Heart right ventricle (tissue), 16 donors: ENCODE results near the gene IQCB1. TPM values are rescaled to one million over a fixed set of nuclear protein-coding genes. Genes with fewer than 3 reads are reported as not detected.

Experiments
- ATAC-seq, 8 donors: fragments of 200-7000 bp; cut with Tn5 transposase; one replicate each; pipeline ENCODE4 v1.9.1; 2020; ENCODE audit warnings: mild to moderate bottlenecking in 8 of 8, moderate library complexity in 8 of 8, moderate number of reproducible peaks in 1 of 8
- DNase-seq, 2 donors: peaks; one replicate each; pipeline ENCODE4 v3.0.0-alpha.2; 2020
- H3K27ac ChIP-seq, 10 donors: fragments of 200-600 bp; sonication (generic) in 2 of 10; one replicate each; pipeline versions ENCODE4 v1.5.0 to v1.8.0; 2020 to 2022; ENCODE audit warnings: mild to moderate bottlenecking in 3 of 10
- H3K27me3 ChIP-seq, 7 donors: fragments of 200-600 bp; one replicate each; pipeline ENCODE4 v1.8.0; 2021 to 2022; ENCODE audit warnings: mild to moderate bottlenecking in 2 of 7
- H3K36me3 ChIP-seq, 9 donors: fragments of 200-600 bp; sonication (generic) in 1 of 9; one replicate each; pipeline versions ENCODE4 v1.5.0 to v1.8.0; 2020 to 2022; ENCODE audit warnings: mild to moderate bottlenecking in 2 of 9
- H3K4me1 ChIP-seq, 9 donors: fragments of 200-600 bp; sonication (generic) in 1 of 9; one replicate each; pipeline versions ENCODE4 v1.5.0 to v1.8.0; 2020 to 2022; ENCODE audit warnings: mild to moderate bottlenecking in 4 of 9
- H3K4me3 ChIP-seq, 10 donors: fragments of 200-600 bp; sonication (generic) in 2 of 10; one replicate each; pipeline versions ENCODE4 v1.5.0 to v1.8.0; 2020 to 2022; ENCODE audit warnings: mild to moderate bottlenecking in 7 of 10, moderate library complexity in 2 of 10
- H3K9me3 ChIP-seq, 11 donors: fragments of 200-600 bp in 10 of 11; sonication (generic) in 2 of 11; one replicate each; pipeline versions ENCODE4 v1.5.0 to v1.8.0; 2013 to 2022; ENCODE audit warnings: mild to moderate bottlenecking in 2 of 11, control low read depth in 1 of 11, moderate library complexity in 1 of 11
- WGBS, 2 donors: extraction: QIAGEN DNeasy Blood & Tissue Kit; methylation state at CpG; one replicate each; pipeline ENCODE4 v1.1.7; 2013; ENCODE audit warnings: inconsistent platforms in 1 of 2; 5-methylcytosine and 5-hydroxymethylcytosine counted together
- intact Hi-C, 10 donors: fragments of 100-400 bp; cut with DNase I; formaldehyde crosslinking; loops; one replicate each; pipeline versions ENCODE4 v1.11.1 to v1.14.2; 2022
- long read RNA-seq, 3 donors: library from polyadenylated mRNA; unstranded; transcript quantifications; one replicate each; pipeline ENCODE4 v2.0.0, GENCODE V29; 2020 to 2021
- polyA plus RNA-seq, 2 donors: library from polyadenylated mRNA; stranded (reverse); fragments of 200-250 nt; gene quantifications; one replicate each; pipeline ENCODE4 v1.2.3, GENCODE V29; 2013
- total RNA-seq, 10 donors: library from RNA; stranded (reverse); fragmentation: NEBNext Ultra II Directional in 3 of 10; extraction: Animal tissue kit (Norgen Biotek cat#: 25700) in 3 of 10; gene quantifications; one replicate each; pipeline versions ENCODE4 v1.2.1 to v1.2.4, GENCODE V29; 2021 to 2023
- TF ChIP-seq, protein P1 (sequence below), 9 donors: fragments of 200-600 bp; sonication (generic) in 2 of 9; IDR thresholded peaks; one replicate each; pipeline versions ENCODE4 v1.5.0 to v1.8.0; 2021 to 2022; ENCODE audit warnings: antibody characterized with exemption in 9 of 9, mild to moderate bottlenecking in 5 of 9, moderate library complexity in 1 of 9
- donor health status: Arrhythmogenic right ventricular cardiomyopathy.
- donor health status: ischemic (EF 13 %, LVEDD 7.1; RV severe dilation, severe dysfunction).
- donor health status: healthy with polysubstance abuse.
- donor health status: DM: no; HTN: yes; CAD: no.
- donor health status: DM: no; HTN: no; CAD: no.
- donor health status: ischemic (EF 25% LVEDD 6.9; RV normal size, moderate dysfunction).
- donor health status: ischemic (EF 25% LVEDD 5.7; RV mildly dilated, moderate dysfunction).
- donor health status: healthy.
- donor health status: DM: yes; HTN: yes; CAD: no.
- donor health status: Ischemic cardiomyopathy.
- donor health status: ischemic (EF 35%, LVEDD 5.7; RV mildly dilated, moderate dysfunction).
- donor health status: nonischemic (EF 11% LVEDD 7.7; RV severe dilation, severe dysfunction).
- donor health status: DM: yes; HTN: yes; CAD: no.
- donor health status: PGD.
- donor health status: ischemic (EF 29% LVEDD 5.4; RV normal size, mild dysfunction).
- donor health status: nonischemic (EF 23%, LVEDD 6.1; RV moderate dilation, normal function).

Gene IQCB1, protein sequence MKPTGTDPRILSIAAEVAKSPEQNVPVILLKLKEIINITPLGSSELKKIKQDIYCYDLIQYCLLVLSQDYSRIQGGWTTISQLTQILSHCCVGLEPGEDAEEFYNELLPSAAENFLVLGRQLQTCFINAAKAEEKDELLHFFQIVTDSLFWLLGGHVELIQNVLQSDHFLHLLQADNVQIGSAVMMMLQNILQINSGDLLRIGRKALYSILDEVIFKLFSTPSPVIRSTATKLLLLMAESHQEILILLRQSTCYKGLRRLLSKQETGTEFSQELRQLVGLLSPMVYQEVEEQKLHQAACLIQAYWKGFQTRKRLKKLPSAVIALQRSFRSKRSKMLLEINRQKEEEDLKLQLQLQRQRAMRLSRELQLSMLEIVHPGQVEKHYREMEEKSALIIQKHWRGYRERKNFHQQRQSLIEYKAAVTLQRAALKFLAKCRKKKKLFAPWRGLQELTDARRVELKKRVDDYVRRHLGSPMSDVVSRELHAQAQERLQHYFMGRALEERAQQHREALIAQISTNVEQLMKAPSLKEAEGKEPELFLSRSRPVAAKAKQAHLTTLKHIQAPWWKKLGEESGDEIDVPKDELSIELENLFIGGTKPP
- total RNA-seq: 1 to 10 TPM; 4.9 to 9.9 (median 7.1) TPM
- 1 to 10 TPM; 5.1 to 9.8 TPM for polyA plus RNA-seq
- long read RNA-seq, donor 1, transcript IQCB1-201 (15 exons, 2,594 nt): major isoform, 5 of 10 reads
- long read RNA-seq, donor 1, partial matches to known transcripts: 0 of 10 reads
- long read RNA-seq, donor 1, other reads (novel, unspliced or antisense): 4 of 10 reads
- long read RNA-seq, donor 2, transcript IQCB1-201 (15 exons, 2,594 nt): major isoform, 5 of 10 reads
- long read RNA-seq, donor 2, partial matches to known transcripts: 1 of 10 reads
- long read RNA-seq, donor 2, other reads (novel, unspliced or antisense): 4 of 10 reads
- long read RNA-seq, donor 3, transcript IQCB1-201 (15 exons, 2,594 nt): major isoform, 9 of 23 reads
- long read RNA-seq, donor 3, partial matches to known transcripts: 2 of 23 reads
- long read RNA-seq, donor 3, other reads (novel, unspliced or antisense): 11 of 23 reads

DNA sequence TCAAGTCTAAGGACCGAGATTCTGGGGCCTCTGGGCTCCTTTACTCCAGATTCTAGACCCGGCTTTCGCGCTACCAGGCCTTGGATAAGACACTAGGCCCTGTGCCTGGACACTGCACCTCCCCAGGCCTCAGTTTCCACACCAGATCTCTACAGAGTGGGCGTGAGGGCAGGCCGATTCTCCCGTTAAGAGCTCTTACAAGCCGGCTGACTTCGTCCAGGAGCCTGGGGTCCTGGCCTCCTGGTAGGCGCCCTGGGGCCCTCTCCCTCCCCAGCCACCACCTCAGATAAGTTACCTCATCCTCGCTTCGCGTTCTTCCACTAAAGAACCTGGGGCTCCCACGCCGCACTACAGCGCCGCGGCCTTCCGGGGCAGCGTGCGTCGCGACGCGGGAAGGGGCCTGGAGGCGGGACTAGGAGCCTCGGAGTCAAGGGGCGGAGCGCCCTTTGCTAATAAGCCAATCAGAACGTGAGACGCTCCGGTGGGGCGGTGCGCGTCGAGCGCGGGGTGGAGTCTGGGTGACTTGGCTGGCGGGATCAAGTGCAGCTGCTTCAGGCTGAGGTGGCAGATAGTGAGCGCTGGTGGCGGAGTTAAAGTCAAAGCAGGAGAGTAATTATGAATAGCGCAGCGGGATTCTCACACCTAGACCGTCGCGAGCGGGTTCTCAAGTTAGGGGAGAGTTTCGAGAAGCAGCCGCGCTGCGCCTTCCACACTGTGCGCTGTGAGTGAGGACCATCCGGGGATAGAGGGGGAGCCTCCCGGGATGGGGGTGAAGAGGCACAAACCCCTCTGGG, at the start of gene IQCB1, which contains the start of gene EAF2:
Gene IQCB1, minus strand, starts transcription at position 390 of the 794 bp plus-strand sequence. CDS start 6,100 bp downstream, outside the sequence.
Gene EAF2, plus strand, starts transcription at position 539 of the 794 bp plus-strand sequence. Its CDS starts 77 bp downstream, at position 616.
- ATAC-seq (peak; percentile 100), DNase-seq (peak; percentile 96)
- Histone ChIP-seq H3K27ac (peak within 1 kb of the TSS in 9 of 10 donors; percentile 57 to 90 (median 74)), H3K4me3 (peak within 1 kb of the TSS; percentile 57 to 91 (median 74)), H3K4me1 (peaks cover 0 to 25% (median 19%) of the 10 kb centered on the region in 9 donors), H3K27me3 (no peaks in the 10 kb centered on the region), H3K36me3 (peaks cover 0 to 29% (median 0%) of the 10 kb centered on the region in 9 donors), H3K9me3 (no peaks in the 10 kb centered on the region)
- TF ChIP-seq, protein P1, sequence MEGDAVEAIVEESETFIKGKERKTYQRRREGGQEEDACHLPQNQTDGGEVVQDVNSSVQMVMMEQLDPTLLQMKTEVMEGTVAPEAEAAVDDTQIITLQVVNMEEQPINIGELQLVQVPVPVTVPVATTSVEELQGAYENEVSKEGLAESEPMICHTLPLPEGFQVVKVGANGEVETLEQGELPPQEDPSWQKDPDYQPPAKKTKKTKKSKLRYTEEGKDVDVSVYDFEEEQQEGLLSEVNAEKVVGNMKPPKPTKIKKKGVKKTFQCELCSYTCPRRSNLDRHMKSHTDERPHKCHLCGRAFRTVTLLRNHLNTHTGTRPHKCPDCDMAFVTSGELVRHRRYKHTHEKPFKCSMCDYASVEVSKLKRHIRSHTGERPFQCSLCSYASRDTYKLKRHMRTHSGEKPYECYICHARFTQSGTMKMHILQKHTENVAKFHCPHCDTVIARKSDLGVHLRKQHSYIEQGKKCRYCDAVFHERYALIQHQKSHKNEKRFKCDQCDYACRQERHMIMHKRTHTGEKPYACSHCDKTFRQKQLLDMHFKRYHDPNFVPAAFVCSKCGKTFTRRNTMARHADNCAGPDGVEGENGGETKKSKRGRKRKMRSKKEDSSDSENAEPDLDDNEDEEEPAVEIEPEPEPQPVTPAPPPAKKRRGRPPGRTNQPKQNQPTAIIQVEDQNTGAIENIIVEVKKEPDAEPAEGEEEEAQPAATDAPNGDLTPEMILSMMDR (IDR thresholded peaks at IDR 0.05): peak in 3 of 9 donors; percentile 21 to 36 (median 33)
- 0% methylated on average over 54 of the region's 54 CpGs for WGBS, 2 donors
- intact Hi-C loops: loop anchor here in 1 of 10 donors (5.0 kb wide), 1 partner anchor 83 kb away; no protein-coding TSS in a partner anchor

DNA sequence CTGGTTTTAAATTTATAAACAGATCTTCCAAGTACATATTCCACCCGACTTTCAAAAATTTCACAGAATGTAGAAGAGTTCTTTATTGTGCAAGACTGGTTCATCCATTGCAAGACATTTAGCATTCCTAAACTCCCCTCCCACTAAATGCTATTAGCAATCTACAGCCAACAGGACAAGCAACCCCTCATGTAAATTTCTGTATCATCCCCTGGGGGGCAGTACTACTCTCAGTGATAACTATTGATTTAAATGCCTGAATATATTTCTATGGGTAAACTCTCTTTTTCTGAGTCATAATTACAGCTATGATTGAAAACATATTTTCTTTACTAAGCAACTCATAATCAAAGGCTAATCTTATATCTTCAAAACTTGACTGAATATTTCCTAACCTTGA, 48.6 kb upstream of the IQCB1 start:
- Histone ChIP-seq H3K27me3 (no peaks in the 10 kb centered on the region), H3K9me3 (no peaks in the 10 kb centered on the region), H3K4me1 (no peaks in the 10 kb centered on the region), H3K4me3 (no peak overlapping the region), H3K36me3 (no peaks in the 10 kb centered on the region), H3K27ac (no peak overlapping the region)
- TF ChIP-seq, protein P1 (IDR thresholded peaks at IDR 0.05): peak in 5 of 9 donors; percentile 14 to 48 (median 24)
- DNase-seq: no peak
- no peak for ATAC-seq
- 22 to 37% methylated on average over 1 of the region's 1 CpG for WGBS, 2 donors
- intact Hi-C loops: loop anchor here in 1 of 10 donors (10.0 kb wide), 1 partner anchor 111 kb away; no protein-coding TSS in a partner anchor

DNA sequence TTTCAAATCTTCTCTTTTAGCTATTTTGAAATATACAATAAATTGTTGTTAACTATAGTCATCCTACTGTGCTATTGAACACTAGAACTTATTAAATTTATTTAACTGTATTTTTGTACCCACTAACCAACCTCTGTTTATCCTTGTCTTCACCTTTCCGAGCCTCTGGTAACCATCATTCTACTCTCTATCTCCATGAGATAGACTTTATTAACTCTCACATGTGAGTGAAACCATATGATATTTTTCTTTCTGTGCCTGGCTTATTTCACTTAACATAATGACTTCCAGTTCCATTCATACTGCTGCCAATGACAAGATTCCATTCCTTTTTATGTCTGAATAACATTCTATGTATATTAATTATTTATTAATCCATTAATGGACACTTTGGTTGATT, 43.6 kb upstream of the IQCB1 start:
- 24 to 45% methylated on average over 1 of the region's 1 CpG for WGBS, 2 donors
- Histone ChIP-seq H3K27ac (no peak overlapping the region), H3K4me3 (no peak overlapping the region), H3K27me3 (no peaks in the 10 kb centered on the region), H3K9me3 (no peaks in the 10 kb centered on the region), H3K36me3 (peaks cover 0 to 8% (median 0%) of the 10 kb centered on the region in 9 donors), H3K4me1 (no peaks in the 10 kb centered on the region)
- no peak for ATAC-seq
- no peak for DNase-seq
- intact Hi-C loops: no loop called here
- TF ChIP-seq, protein P1 (IDR thresholded peaks at IDR 0.05): no peak
